Measurements from ENCODE around the gene UCKL1. TPM values are rescaled to one million over a fixed set of nuclear protein-coding genes. Genes with fewer than 3 reads are reported as not detected.

The UCKL1 gene
- total RNA-seq, 4 donors from 2014 or later = 31.2 to 96.0 (median 50.0) TPM

- H3K36me3 ChIP-seq = peaks cover 0 to 30% (median 0%) of the 10 kb centered on the region in 3 donors
- H3K9me3 ChIP-seq = no peaks in the 10 kb centered on the region
- peak overlapping the region; percentile 44 to 97 (median 96) for H3K4me3 ChIP-seq
- no peak for DNase-seq (ENCODE audit: low spot score in 2 of 2)
- no peak for TF ChIP-seq EP300 (IDR thresholded peaks at IDR 0.05)
- TF ChIP-seq POLR2A (IDR thresholded peaks at IDR 0.05) = no peak
- TF ChIP-seq, protein P1, sequence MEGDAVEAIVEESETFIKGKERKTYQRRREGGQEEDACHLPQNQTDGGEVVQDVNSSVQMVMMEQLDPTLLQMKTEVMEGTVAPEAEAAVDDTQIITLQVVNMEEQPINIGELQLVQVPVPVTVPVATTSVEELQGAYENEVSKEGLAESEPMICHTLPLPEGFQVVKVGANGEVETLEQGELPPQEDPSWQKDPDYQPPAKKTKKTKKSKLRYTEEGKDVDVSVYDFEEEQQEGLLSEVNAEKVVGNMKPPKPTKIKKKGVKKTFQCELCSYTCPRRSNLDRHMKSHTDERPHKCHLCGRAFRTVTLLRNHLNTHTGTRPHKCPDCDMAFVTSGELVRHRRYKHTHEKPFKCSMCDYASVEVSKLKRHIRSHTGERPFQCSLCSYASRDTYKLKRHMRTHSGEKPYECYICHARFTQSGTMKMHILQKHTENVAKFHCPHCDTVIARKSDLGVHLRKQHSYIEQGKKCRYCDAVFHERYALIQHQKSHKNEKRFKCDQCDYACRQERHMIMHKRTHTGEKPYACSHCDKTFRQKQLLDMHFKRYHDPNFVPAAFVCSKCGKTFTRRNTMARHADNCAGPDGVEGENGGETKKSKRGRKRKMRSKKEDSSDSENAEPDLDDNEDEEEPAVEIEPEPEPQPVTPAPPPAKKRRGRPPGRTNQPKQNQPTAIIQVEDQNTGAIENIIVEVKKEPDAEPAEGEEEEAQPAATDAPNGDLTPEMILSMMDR (IDR thresholded peaks at IDR 0.05) = no peak
- no peaks in the 10 kb centered on the region for H3K27me3 ChIP-seq
- 0 to 3% methylated on average over 15 of the region's 15 CpGs for WGBS, 2 donors
- H3K4me1 ChIP-seq = peaks cover 0 to 56% (median 41%) of the 10 kb centered on the region in 4 donors
- H3K27ac ChIP-seq = peak overlapping the region; percentile 34 to 97 (median 64)
Observed at GRCh38 chr20:63956664-63957003, 418 bp upstream of the UCKL1 start.

GRCh38 chr20:63955281-63955826 lies 862 bp downstream of the UCKL1 start:
- Histone ChIP-seq H3K27me3 (no peaks in the 10 kb centered on the region), H3K4me3 (peak overlapping the region; percentile 89 to 97 (median 96)), H3K4me1 (peaks cover 0 to 68% (median 54%) of the 10 kb centered on the region in 4 donors), H3K27ac (peak overlapping the region; percentile 90 to 97 (median 95)), H3K36me3 (peaks cover 0 to 17% (median 0%) of the 10 kb centered on the region in 3 donors), H3K9me3 (no peaks in the 10 kb centered on the region)
- WGBS, 2 donors = 0% methylated on average over 7 to 18 of the region's 31 CpGs
- no peak for DNase-seq (ENCODE audit: low spot score in 2 of 2)
- TF ChIP-seq, protein P1 (IDR thresholded peaks at IDR 0.05) = peak; percentile 22 to 46 (median 34)
- TF ChIP-seq POLR2A (IDR thresholded peaks at IDR 0.05) = no peak

- H3K4me1 ChIP-seq = peaks cover 0 to 83% (median 68%) of the 10 kb centered on the region in 4 donors
Observed at GRCh38 chr20:63953764-63954429, 2.3 kb downstream of the UCKL1 start.

DNA sequence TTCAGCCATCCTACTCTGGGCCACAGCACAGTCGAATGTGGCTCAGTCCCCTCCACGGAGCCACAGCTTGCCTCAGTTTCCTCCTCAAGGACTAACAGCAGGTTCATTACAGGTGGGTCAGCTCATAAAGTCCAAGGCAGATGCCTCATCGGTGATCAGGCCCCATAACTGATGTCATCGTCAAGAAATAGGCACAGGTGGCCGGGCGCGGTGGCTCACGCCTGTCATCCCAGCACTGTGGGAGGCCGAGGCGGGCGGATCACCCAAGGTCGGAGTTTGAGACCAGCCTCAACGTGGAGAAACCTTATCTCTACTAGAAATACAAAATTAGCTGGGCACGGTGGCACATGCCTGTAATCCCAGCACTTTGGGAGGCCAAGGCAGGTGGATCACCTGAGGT lies 3.4 kb downstream of the UCKL1 start:
- Histone ChIP-seq H3K36me3 (no peaks in the 10 kb centered on the region), H3K9me3 (no peaks in the 10 kb centered on the region), H3K27ac (peak overlapping the region in 3 of 4 donors; percentile 81 to 92 (median 90)), H3K4me1 (peaks cover 0 to 89% (median 78%) of the 10 kb centered on the region in 4 donors), H3K27me3 (no peaks in the 10 kb centered on the region), H3K4me3 (no peak overlapping the region)
- no peak for TF ChIP-seq EP300 (IDR thresholded peaks at IDR 0.05)
- no peak for TF ChIP-seq POLR2A (IDR thresholded peaks at IDR 0.05)
- TF ChIP-seq, protein P1 (IDR thresholded peaks at IDR 0.05) = no peak
- 91% methylated on average over 14 of the region's 14 CpGs for WGBS, 2 donors
- DNase-seq (ENCODE audit: low spot score in 2 of 2) = no peak

More at GRCh38 chr20:63953764-63954429, 2.3 kb downstream of the UCKL1 start:
- H3K27ac ChIP-seq = peak overlapping the region in 2 of 4 donors; percentile 50 to 96
- H3K9me3 ChIP-seq = no peaks in the 10 kb centered on the region
- TF ChIP-seq EP300 (IDR thresholded peaks at IDR 0.05) = no peak
- TF ChIP-seq POLR2A (IDR thresholded peaks at IDR 0.05) = no peak
- TF ChIP-seq, protein P1 (IDR thresholded peaks at IDR 0.05) = no peak
- DNase-seq (ENCODE audit: low spot score in 2 of 2) = no peak
- H3K36me3 ChIP-seq = peaks cover 0 to 2% (median 0%) of the 10 kb centered on the region in 3 donors
- H3K27me3 ChIP-seq = no peaks in the 10 kb centered on the region
- WGBS, 2 donors = 50 to 52% methylated on average over 13 of the region's 13 CpGs
- H3K4me3 ChIP-seq = no peak overlapping the region

GRCh38 chr20:63952210-63952535 lies 4.0 kb downstream of the UCKL1 start:
- H3K36me3 ChIP-seq = no peaks in the 10 kb centered on the region
- peaks cover 0 to 89% (median 78%) of the 10 kb centered on the region in 4 donors for H3K4me1 ChIP-seq
- WGBS, 2 donors = 69 to 81% methylated on average over 9 to 13 of the region's 15 CpGs
- DNase-seq (ENCODE audit: low spot score in 2 of 2) = no peak
- no peaks in the 10 kb centered on the region for H3K9me3 ChIP-seq
- TF ChIP-seq EP300 (IDR thresholded peaks at IDR 0.05) = no peak
- no peak for TF ChIP-seq POLR2A (IDR thresholded peaks at IDR 0.05)
- TF ChIP-seq, protein P1 (IDR thresholded peaks at IDR 0.05) = no peak
- H3K27ac ChIP-seq = peak overlapping the region in 3 of 4 donors; percentile 81 to 92 (median 90)
- no peaks in the 10 kb centered on the region for H3K27me3 ChIP-seq
- no peak overlapping the region for H3K4me3 ChIP-seq
